Measurements from ENCODE around the gene USP46. TPM values are rescaled to one million over a fixed set of nuclear protein-coding genes. Genes with fewer than 3 reads are reported as not detected.

The USP46 gene
- total and polyA plus RNA-seq, 2 of the 8 experiments (the other 6 are each of a cell fraction or from before 2014, with no cell fraction given): 10.6 to 62.4 TPM

GRCh38 chr4:52545099-52546069 is 113.7 kb downstream of the USP46 start:
- 0 out of 2 replicates have a peak overlapping the region, but pooled peaks have one; percentile 16 for H2BK5ac ChIP-seq (ENCODE audit: low read depth, low read length)
- peak overlapping the region; percentile 61; the same call in 1 of the 2 replicates for H2BK15ac ChIP-seq (ENCODE audit: low read length)
- 57% methylated on average over 12 of the region's 13 CpGs; no CpG with 5 or more reads in 1 of the 2 experiments for WGBS, 2 experiments (ENCODE audit: extremely low coverage in 1 of 2, insufficient coverage in 1 of 2, insufficient read length in 1 of 2, insufficient replicate concordance in 2 of 2, low coverage in 1 of 2, low lambda C conversion rate in 2 of 2, missing lambda C conversion rate in 1 of 2)
- peak; percentile 39 to 92 for DNase-seq (ENCODE audit: low read depth in 1 of 2, low spot score in 2 of 2)
- TF ChIP-seq, protein P1, sequence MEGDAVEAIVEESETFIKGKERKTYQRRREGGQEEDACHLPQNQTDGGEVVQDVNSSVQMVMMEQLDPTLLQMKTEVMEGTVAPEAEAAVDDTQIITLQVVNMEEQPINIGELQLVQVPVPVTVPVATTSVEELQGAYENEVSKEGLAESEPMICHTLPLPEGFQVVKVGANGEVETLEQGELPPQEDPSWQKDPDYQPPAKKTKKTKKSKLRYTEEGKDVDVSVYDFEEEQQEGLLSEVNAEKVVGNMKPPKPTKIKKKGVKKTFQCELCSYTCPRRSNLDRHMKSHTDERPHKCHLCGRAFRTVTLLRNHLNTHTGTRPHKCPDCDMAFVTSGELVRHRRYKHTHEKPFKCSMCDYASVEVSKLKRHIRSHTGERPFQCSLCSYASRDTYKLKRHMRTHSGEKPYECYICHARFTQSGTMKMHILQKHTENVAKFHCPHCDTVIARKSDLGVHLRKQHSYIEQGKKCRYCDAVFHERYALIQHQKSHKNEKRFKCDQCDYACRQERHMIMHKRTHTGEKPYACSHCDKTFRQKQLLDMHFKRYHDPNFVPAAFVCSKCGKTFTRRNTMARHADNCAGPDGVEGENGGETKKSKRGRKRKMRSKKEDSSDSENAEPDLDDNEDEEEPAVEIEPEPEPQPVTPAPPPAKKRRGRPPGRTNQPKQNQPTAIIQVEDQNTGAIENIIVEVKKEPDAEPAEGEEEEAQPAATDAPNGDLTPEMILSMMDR (IDR thresholded peaks at IDR 0.05; ENCODE audit: control extremely low read depth in 1 of 3, insufficient read depth in 1 of 3, low read depth in 1 of 3, low read length in 3 of 3): peak; percentile 84 to 97 (median 97)
- no peak for TF ChIP-seq SRF (IDR thresholded peaks at IDR 0.05; ENCODE audit: low read depth, low read length)
- TF ChIP-seq RAD21 (IDR thresholded peaks at IDR 0.05 in 1 of 2, conservative IDR thresholded peaks at IDR 0.05 in 1 of 2; ENCODE audit: low read depth in 2 of 2, low read length in 2 of 2): peak; percentile 96 to 97
- no peak for TF ChIP-seq JUND (IDR thresholded peaks at IDR 0.05; ENCODE audit: low read length)
- H4K91ac ChIP-seq (replicated peaks; ENCODE audit: insufficient read length, low read length): peak overlapping the region; percentile 10
- no peak overlapping the region for H3K14ac ChIP-seq (ENCODE audit: insufficient read length)
- no peak overlapping the region for H3K27ac ChIP-seq (ENCODE audit: low read depth, low read length)
- H3K4me2 ChIP-seq (ENCODE audit: insufficient read depth in 1 of 2, low read depth in 2 of 2, low read length in 2 of 2): no peak overlapping the region
- H3K56ac ChIP-seq (replicated peaks; ENCODE audit: insufficient read length, low read depth, low read length): no peak overlapping the region
- H3K4me3 ChIP-seq (ENCODE audit: extremely low read depth in 1 of 4, insufficient read depth in 2 of 4, low read depth in 3 of 4, low read length in 4 of 4): no peak overlapping the region
- no peak overlapping the region for H3K4ac ChIP-seq (replicated peaks; ENCODE audit: insufficient read length, low read depth, low read length)
- CTCF ChIA-PET (ENCODE audit: partially characterized antibody): interaction anchor here (0.6 to 6.8 kb wide), 73 partner anchors 9 to 1388 kb away, joined by 3 to 76 read pairs (median 4); no protein-coding TSS in a partner anchor
- no peak overlapping the region for H3K9ac ChIP-seq (replicated peaks in 1 of 4; ENCODE audit: extremely low read depth in 1 of 4, low read depth in 3 of 4, low read length in 3 of 4)
- H3K18ac ChIP-seq (ENCODE audit: extremely low read depth, low read length): no peak overlapping the region
- H3K9me3 ChIP-seq (ENCODE audit: insufficient read depth in 2 of 2, low read depth in 1 of 2, low read length in 1 of 2): no peaks in the 10 kb centered on the region
- H2AFZ ChIP-seq (ENCODE audit: low read length): no peak overlapping the region
- no peaks in the 10 kb centered on the region for H3K27me3 ChIP-seq (replicated peaks in 1 of 4; ENCODE audit: control insufficient read depth in 3 of 4, extremely low read depth in 1 of 4, insufficient read depth in 3 of 4, low read length in 3 of 4)
- H3K36me3 ChIP-seq (ENCODE audit: control insufficient read depth in 2 of 4, insufficient read depth in 4 of 4, low read length in 3 of 4): no peaks in the 10 kb centered on the region
- H4K20me1 ChIP-seq (replicated peaks in 1 of 2; ENCODE audit: control insufficient read depth in 1 of 2, insufficient read depth in 2 of 2, low read length in 2 of 2): no peaks in the 10 kb centered on the region
- no peaks in the 10 kb centered on the region for H3K23me2 ChIP-seq (ENCODE audit: low read depth, low read length)
- no peak overlapping the region for H4K5ac ChIP-seq (ENCODE audit: insufficient read length, low read depth, low read length)
- FAIRE-seq: peak; percentile 58
- H2AK5ac ChIP-seq (ENCODE audit: low read depth, low read length): no peak overlapping the region
- peak overlapping the region; percentile 97; the same call in 1 of the 2 replicates for H2BK12ac ChIP-seq (ENCODE audit: low read depth, low read length)
- H2BK20ac ChIP-seq (ENCODE audit: low read length): peak overlapping the region; percentile 48; the same call in 1 of the 2 replicates
- H3K79me2 ChIP-seq (ENCODE audit: control insufficient read depth in 1 of 2, insufficient read depth in 2 of 2, low read length in 2 of 2): no peaks in the 10 kb centered on the region
- H3K4me1 ChIP-seq (replicated peaks in 1 of 4; ENCODE audit: control insufficient read depth in 3 of 4, insufficient read depth in 4 of 4, low read length in 3 of 4): peaks cover 0 to 3% (median 0%) of the 10 kb centered on the region in 4 experiments; a peak in 1 of 7 replicates
- H4K8ac ChIP-seq (ENCODE audit: extremely low read depth, insufficient read depth, low read length): no peak overlapping the region
- no peaks in the 10 kb centered on the region for H3K79me1 ChIP-seq (ENCODE audit: low read depth, low read length)
- H3K23ac ChIP-seq (ENCODE audit: insufficient read length): no peak overlapping the region
- no peak overlapping the region for H2BK120ac ChIP-seq (replicated peaks; ENCODE audit: low read depth, low read length)
- POLR2A ChIA-PET (ENCODE audit: partially characterized antibody): interaction anchor here (0.6 to 1.4 kb wide), 7 partner anchors 23 to 174 kb away, joined by 3 to 4 read pairs (median 3); partner anchors contain the start of gene USP46
